ENCODE results near the gene EIF3M. TPM values are rescaled to one million over a fixed set of nuclear protein-coding genes. Genes with fewer than 3 reads are reported as not detected.

The EIF3M gene
- total and polyA plus RNA-seq, 2 experiments from 2014 or later = 667 to 714 TPM

DNA sequence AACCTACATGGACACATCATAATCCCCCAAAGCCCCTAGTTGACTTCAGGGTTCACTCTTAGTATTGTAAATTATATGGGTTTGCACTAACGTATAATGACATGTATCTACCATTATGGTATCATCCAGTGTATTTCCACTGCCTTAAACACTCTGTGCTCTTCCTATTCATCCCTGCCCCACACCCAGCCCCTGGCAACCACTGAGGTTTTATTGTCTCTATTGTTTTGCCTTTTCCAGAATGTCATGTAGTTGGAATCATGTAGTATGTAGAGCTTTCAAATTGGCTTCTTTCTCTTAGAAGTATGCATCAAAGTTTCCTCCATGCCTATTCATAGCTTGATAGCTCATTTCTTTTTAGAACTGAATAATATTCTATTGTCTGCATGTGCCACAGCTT, 16.5 kb upstream of the EIF3M start:
- no peak for ATAC-seq

More for the DNA sequence above, 16.5 kb upstream of the EIF3M start:
- H3K4me1 Mint-ChIP-seq = peaks cover 14% of the 10 kb centered on the region
- Histone ChIP-seq H3K27me3 (ENCODE audit: insufficient read depth) (0 out of 2 replicates have a peak, but pooled peaks cover 8% of the 10 kb centered on the region), H4K20me1 (replicated peaks; ENCODE audit: insufficient read depth) (no peaks in the 10 kb centered on the region), H3K4me1 (ENCODE audit: insufficient read depth) (peaks cover 6% of the 10 kb centered on the region), H2AFZ (no peak overlapping the region), H3K4me3 (no peak overlapping the region), H3K9me2 (ENCODE audit: insufficient read depth) (peaks cover 6% of the 10 kb centered on the region; the same call in 1 of the 2 replicates), H3K4me2 (no peak overlapping the region), H3F3A (replicated peaks; ENCODE audit: low read depth) (no peaks in the 10 kb centered on the region), H3K36me3 (ENCODE audit: insufficient read depth) (no peaks in the 10 kb centered on the region), H3K27ac (ENCODE audit: low read depth) (no peak overlapping the region), H3K79me2 (replicated peaks; ENCODE audit: insufficient read depth) (no peaks in the 10 kb centered on the region)
- no peak for DNase-seq (ENCODE audit: low spot score)
- no peak overlapping the region for H3K4me3 Mint-ChIP-seq
- peaks cover 9% of the 10 kb centered on the region for H3K27me3 Mint-ChIP-seq (ENCODE audit: insufficient read depth, low read depth, poor library complexity)
- no peak overlapping the region for H3K27ac Mint-ChIP-seq
- H3K36me3 Mint-ChIP-seq (ENCODE audit: low read depth) = no peaks in the 10 kb centered on the region
- no peaks in the 10 kb centered on the region for H3K9me3 Mint-ChIP-seq
- TF ChIP-seq, protein P1, sequence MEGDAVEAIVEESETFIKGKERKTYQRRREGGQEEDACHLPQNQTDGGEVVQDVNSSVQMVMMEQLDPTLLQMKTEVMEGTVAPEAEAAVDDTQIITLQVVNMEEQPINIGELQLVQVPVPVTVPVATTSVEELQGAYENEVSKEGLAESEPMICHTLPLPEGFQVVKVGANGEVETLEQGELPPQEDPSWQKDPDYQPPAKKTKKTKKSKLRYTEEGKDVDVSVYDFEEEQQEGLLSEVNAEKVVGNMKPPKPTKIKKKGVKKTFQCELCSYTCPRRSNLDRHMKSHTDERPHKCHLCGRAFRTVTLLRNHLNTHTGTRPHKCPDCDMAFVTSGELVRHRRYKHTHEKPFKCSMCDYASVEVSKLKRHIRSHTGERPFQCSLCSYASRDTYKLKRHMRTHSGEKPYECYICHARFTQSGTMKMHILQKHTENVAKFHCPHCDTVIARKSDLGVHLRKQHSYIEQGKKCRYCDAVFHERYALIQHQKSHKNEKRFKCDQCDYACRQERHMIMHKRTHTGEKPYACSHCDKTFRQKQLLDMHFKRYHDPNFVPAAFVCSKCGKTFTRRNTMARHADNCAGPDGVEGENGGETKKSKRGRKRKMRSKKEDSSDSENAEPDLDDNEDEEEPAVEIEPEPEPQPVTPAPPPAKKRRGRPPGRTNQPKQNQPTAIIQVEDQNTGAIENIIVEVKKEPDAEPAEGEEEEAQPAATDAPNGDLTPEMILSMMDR (conservative IDR thresholded peaks at IDR 0.05; ENCODE audit: low read depth in 2 of 2) = no peak
- TF ChIP-seq JUNB (IDR thresholded peaks at IDR 0.05; ENCODE audit: unreplicated experiment) (no peak), CREB1 (CRISPR knock-in tag; IDR thresholded peaks at IDR 0.05; ENCODE audit: low read depth) (no peak), POLR2AphosphoS5 (IDR thresholded peaks at IDR 0.05; ENCODE audit: low read depth) (no peak), EZH2 (IDR thresholded peaks at IDR 0.05; ENCODE audit: low read depth, unreplicated experiment) (no peak), ZNF331 (CRISPR knock-in tag; IDR thresholded peaks at IDR 0.05; ENCODE audit: low read depth) (no peak), ZNF114 (CRISPR knock-in tag; IDR thresholded peaks at IDR 0.05) (no peak), NANOG (IDR thresholded peaks at IDR 0.05; ENCODE audit: borderline replicate concordance) (no peak), EZH2phosphoT487 (IDR thresholded peaks at IDR 0.05; ENCODE audit: unreplicated experiment) (no peak), ZNF462 (CRISPR knock-in tag; IDR thresholded peaks at IDR 0.05) (no peak), STAT1 (IDR thresholded peaks at IDR 0.05; ENCODE audit: unreplicated experiment) (no peak)
- TF ChIP-seq, protein P2, sequence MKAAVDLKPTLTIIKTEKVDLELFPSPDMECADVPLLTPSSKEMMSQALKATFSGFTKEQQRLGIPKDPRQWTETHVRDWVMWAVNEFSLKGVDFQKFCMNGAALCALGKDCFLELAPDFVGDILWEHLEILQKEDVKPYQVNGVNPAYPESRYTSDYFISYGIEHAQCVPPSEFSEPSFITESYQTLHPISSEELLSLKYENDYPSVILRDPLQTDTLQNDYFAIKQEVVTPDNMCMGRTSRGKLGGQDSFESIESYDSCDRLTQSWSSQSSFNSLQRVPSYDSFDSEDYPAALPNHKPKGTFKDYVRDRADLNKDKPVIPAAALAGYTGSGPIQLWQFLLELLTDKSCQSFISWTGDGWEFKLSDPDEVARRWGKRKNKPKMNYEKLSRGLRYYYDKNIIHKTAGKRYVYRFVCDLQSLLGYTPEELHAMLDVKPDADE (IDR thresholded peaks at IDR 0.05) = no peak
- TF ChIP-seq, protein P3, sequence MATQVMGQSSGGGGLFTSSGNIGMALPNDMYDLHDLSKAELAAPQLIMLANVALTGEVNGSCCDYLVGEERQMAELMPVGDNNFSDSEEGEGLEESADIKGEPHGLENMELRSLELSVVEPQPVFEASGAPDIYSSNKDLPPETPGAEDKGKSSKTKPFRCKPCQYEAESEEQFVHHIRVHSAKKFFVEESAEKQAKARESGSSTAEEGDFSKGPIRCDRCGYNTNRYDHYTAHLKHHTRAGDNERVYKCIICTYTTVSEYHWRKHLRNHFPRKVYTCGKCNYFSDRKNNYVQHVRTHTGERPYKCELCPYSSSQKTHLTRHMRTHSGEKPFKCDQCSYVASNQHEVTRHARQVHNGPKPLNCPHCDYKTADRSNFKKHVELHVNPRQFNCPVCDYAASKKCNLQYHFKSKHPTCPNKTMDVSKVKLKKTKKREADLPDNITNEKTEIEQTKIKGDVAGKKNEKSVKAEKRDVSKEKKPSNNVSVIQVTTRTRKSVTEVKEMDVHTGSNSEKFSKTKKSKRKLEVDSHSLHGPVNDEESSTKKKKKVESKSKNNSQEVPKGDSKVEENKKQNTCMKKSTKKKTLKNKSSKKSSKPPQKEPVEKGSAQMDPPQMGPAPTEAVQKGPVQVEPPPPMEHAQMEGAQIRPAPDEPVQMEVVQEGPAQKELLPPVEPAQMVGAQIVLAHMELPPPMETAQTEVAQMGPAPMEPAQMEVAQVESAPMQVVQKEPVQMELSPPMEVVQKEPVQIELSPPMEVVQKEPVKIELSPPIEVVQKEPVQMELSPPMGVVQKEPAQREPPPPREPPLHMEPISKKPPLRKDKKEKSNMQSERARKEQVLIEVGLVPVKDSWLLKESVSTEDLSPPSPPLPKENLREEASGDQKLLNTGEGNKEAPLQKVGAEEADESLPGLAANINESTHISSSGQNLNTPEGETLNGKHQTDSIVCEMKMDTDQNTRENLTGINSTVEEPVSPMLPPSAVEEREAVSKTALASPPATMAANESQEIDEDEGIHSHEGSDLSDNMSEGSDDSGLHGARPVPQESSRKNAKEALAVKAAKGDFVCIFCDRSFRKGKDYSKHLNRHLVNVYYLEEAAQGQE (IDR thresholded peaks at IDR 0.05; ENCODE audit: unreplicated experiment) = no peak
